Superior temporal gyrus (tissue), 1 donor: ENCODE measurements around the gene FOXD3.

ENCODE experiments used
- DNase-seq: peaks from one replicate; pipeline ENCODE4 v3.0.0-alpha.2; 2016; ENCODE audit errors: extremely low spot score

Gene FOXD3

GRCh38 chr1:63322114-63322943 is at the start of gene FOXD3:
Gene FOXD3, plus strand, starts transcription at chr1:63322567. Its CDS starts 492 bp downstream, at chr1:63323059.
- DNase-seq: no peak

GRCh38 chr1:63272811-63273210 is 49.6 kb upstream of the FOXD3 start:
- DNase-seq: no peak

GRCh38 chr1:63274371-63274770 is 48.0 kb upstream of the FOXD3 start:
- DNase-seq: no peak

DNA sequence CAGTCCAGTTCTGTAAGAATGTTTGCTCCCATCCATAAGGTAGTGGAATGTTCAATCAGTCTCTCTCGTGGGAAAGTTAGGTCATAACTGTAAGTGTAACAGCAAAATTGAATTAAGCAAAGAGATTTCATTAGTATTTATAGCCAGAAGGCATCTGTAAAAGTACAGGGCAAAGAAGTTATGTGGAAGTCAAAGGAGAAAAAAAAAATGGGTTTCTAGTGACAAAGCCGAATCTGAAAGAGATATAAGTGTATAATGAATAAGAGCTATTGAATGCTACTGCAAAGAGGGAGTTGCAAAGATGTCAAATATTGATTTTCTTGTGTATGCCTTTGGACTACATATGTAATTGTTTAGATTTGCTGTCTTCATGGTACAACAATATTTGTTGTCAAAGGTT is 47.4 kb upstream of the FOXD3 start:
- no peak for DNase-seq

GRCh38 chr1:63276624-63277023 is 45.7 kb upstream of the FOXD3 start:
- DNase-seq: no peak

- DNase-seq: no peak
Observed at GRCh38 chr1:63277195-63278192, 44.9 kb upstream of the FOXD3 start.

DNA sequence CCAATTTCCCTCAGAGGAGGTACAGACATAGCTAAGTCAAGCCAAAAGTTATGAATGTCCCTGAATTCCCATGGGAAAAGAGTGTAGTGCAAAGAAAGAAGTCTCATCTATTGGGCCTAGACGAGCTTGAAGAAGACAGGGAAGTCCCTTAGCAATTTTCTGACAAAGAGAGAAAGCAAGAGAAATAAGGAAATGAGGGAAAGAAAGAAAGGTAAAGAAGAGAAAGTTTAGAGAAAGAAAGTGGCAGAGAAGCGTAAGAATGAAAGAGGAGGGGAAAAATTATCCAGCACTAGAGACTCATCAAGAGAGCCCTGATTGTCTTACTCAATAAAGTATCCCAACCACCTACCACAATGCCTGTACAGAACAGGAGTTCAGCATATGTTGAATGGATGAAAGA is 40.6 kb upstream of the FOXD3 start:
- DNase-seq: no peak

- no peak for DNase-seq
Observed at GRCh38 chr1:63289135-63289534, 33.2 kb upstream of the FOXD3 start.

DNA sequence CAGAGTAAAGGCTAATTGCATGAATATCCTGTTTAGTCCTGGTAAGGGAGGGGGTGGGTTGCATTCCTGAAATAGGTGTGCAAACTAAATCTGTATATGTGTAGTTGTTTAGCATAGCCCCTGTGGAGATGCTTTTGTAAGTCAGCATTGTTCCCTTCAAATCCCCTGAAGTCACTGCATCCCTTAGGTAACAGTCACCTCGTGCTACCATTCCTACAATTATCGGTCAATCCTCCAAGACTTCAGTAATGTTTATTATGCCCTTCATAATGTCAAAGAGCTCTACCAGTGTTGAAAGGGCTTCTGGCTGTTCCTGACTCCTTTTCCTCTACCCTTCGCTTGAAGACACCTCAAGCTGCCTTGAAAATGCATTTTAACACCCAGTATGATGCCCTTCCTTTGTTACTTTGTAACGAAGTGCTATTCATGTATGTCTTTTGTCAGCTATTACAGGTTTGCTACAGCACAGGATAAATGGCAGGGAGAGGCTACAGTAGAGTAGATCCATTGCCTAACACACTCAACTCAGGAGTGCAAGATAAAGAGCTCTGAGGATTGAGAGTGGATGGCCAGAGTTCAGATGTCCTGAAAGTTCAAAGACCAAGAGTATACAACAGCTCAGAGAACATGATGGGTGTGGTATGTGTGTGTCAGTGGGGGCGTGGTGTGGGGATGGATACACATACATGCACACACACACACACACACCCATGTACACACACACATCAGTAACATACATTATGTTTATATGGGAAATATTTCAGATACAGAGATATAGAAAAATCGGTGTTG is 27.4 kb upstream of the FOXD3 start:
- no peak for DNase-seq

GRCh38 chr1:63304410-63304809 is 18.0 kb upstream of the FOXD3 start:
- no peak for DNase-seq

DNA sequence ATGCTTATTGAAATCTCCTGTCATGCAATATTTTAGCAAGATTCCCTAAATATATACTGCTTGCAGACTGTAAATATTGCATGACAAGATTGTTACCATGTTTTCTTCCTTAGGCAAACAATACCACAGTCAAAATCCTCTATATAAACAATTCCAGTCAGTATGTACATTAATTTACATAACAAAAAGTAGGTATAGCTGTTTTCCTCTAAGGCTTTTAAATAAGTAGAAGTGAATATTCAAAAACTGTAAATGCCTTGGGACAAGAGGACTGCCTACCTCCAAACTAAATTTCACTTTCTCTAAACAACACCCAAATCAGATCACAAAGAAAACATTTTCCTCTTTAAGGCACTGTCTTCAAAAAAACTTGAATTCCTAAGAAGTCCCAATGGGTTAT is 17.3 kb upstream of the FOXD3 start:
- no peak for DNase-seq

- DNase-seq: no peak
Observed at GRCh38 chr1:63307196-63307794, 15.1 kb upstream of the FOXD3 start.

- DNase-seq: no peak
Observed at GRCh38 chr1:63316598-63316983, 5.8 kb upstream of the FOXD3 start.

- DNase-seq: no peak
Observed at GRCh38 chr1:63316984-63317816, 5.2 kb upstream of the FOXD3 start.

GRCh38 chr1:63317817-63318152 is 4.6 kb upstream of the FOXD3 start:
- no peak for DNase-seq

DNA sequence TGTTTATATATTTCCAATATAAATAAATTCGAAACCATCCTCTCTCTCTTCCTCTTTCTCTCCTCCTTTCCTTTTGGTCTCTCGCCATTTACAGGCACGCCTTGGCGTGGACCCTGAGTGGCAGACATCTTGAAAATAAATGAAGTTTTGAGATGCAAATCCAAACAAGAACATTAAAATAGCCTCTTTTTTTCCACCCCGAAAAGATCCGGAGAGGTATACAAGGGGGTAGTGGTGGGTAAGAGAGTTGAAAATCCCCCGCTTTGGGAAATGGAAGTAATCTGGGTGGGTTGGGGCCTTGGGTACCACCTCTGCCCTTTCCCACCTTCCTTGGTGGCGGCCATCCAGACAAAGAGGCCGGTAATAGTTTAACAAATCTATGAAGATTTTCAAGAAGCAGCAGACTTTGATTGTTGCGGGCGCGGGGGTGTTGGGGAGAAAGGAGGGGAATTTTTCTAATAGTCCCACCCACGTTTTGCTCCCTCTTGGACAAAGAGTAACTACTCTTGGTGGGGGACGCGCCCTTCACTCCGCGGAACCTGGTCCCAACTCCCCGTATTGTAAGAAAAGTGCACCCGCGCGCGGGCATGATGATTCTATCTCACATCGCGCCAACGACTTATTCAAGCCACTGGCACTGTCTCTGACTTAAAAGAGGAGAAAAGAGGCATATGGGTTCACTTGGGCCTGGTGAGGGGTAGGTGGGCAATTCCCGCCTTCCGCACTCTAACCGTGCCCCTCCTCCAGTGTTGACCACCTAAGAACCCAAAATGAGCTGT is 4.0 kb upstream of the FOXD3 start:
- DNase-seq: no peak

DNA sequence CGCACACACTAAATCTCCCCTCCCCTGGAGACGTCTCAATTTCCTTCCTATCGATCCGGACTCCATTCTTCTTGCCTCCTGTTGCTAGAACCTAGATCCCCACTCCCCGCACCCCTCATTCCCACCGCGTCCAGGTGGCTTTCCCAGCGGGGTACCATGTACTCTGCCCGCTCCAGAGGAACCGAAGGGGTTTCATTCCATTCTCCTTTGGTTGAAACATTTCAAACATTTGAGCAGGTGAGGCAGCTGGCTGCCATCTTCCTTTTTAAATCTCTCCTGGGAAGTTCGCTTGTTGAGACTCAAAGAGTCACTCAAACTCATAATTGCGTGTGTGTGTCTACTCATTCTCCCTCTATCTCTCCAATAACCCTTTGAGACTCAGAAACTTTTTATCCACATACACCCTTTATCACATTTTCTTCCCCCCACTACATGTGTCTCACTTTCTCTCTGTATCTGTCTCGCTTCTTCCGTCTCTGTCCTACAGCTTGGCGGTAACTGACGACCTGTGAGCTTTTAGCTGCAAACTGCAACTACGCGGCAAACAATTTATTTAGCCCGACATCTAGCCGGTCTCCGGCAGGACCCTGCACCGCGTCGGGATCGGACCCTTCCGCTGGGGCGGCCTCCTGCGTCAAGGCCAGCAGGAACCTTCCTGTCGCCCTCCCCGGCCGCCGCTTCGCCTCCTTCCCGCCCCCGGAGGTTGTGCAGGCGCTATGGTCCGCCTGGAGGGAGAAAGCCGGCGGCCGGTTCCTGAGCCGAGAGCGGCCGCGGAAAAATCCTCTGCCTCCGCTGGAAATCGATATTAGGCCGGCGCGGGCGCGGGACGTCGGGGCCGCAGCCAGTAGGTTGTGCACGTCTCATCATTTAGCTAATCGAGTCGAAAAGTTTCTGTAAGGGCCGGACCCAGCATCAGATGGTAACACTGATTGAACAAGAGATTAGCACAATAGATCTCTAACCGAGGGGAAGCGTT is 3.0 kb upstream of the FOXD3 start:
- no peak for DNase-seq

- DNase-seq: no peak
Observed at GRCh38 chr1:63320022-63320721, 2.2 kb upstream of the FOXD3 start.
